HG03280 (cell line): ENCODE results near the gene SCN10A.

ENCODE experiments used
- ATAC-seq: cut with Tn5 transposase; IDR thresholded peaks from one replicate; pipeline ENCODE4 v1.9.1; 2021; ENCODE audit warnings: mild to moderate bottlenecking, moderate library complexity; ENCODE audit not compliant: unreplicated experiment

Gene SCN10A

DNA sequence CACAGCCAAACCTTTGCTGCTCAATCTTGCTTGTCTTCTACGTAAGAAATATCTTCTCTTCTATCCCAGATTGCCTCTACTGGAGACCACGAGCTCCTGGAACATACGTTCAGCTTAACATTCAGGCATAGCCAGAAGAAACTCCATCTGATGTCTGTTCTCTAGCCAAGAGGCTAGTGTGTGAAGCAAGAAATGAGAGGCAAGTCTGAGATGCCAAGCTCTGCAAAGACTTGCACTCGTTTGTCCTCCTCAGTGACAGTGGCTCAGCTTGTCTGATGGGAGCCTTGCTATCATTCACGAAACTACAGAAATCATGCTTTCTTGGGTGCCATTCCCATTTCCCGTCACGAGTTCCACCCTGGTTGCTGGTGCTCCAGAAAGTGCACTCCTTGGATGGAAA lies at the start of gene SCN10A:
Gene SCN10A (minus strand): TSS at position 192 of the 400 bp plus-strand sequence. CDS start 22,207 bp downstream, outside the sequence.
- ATAC-seq: no peak

DNA sequence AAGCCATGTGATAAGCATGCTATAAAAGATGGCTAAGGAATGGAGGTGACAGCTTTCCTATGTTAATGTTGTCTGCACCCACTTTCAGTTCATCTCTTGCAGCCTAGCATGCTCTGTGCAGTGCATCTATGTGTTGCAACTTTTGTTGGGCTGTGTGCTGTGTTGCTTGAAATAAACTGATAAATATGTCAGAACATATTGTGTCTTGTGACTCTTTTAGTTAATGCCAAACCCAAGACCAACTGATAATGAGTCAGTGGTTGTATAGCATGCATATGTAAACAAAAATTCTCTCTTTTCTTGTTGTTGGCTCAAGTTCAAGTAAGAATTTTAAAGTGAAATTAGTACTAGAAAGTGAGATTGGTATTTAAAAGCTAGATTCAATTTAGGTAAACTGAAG lies 37.0 kb upstream of the SCN10A start:
- no peak for ATAC-seq

DNA sequence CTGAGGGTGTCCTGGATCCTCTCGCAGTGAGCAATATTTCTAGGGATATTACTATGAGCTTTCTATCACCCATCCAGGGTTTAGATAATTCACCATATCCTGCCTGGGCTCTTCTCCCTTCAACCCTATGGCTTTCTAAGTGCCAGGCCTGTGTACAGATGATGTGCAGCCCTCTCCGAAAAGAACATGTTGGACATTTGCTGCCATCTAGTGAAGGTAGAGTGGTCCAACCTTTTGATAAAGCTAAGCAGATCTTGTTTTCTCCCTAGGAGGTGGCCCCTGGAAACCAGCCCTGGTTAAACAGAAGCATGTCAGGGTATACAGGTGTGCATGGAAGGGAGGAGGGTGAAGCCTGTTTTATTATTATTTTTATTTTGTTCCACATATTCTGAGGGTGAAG lies 27.9 kb upstream of the SCN10A start:
- no peak for ATAC-seq

DNA sequence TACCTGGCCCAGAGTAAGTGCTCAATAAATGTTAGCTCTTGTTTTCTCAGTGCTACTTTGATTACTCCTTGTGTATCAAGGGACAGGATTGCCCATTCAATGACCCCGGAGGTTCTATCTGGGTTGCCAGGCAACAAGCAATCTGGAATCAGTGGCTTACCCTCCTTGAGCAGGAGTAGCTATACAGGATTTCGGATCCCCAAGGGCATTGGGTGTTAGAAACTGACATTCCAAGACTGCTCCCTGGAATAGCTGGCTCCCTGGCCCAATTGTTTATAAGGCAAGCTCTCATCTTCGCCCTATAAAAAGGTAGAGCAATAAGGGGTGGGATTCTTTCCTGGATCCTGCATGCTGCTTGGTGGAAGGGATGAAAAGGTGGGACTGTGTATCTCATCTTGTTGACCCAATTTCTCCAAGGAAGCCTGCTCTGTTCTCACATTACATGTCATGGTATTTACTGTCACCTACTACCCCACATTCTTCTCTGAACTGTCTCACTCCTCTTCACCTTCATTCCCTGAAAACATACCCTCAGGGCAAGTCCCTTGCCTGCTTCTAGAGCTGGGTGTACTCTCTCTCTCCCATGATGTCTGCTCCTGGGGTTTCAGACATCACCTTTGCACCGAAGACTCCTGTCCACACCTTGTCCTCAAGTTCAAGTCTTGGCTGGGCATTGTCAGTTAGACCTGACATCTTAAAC lies 26.4 kb upstream of the SCN10A start:
- no peak for ATAC-seq

DNA sequence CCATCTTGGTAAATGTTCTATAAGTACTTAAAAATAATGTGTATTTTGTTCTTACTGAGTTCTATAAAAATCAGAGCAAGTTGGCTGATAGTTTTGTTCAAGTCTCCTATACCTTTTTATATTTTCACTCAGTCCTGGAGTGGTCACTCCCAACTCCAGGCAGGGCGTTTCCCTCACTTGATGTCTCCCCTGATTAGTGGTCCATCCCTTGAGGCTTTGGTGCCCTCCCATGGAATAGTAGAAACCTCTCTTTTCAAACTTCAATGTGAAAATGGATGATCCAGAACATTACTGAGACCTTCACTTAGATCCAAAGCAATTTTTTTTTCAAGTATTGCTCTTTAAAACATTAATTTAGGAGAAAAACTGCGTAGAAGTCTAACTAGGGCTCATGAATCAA lies 25.0 kb upstream of the SCN10A start:
- no peak for ATAC-seq

DNA sequence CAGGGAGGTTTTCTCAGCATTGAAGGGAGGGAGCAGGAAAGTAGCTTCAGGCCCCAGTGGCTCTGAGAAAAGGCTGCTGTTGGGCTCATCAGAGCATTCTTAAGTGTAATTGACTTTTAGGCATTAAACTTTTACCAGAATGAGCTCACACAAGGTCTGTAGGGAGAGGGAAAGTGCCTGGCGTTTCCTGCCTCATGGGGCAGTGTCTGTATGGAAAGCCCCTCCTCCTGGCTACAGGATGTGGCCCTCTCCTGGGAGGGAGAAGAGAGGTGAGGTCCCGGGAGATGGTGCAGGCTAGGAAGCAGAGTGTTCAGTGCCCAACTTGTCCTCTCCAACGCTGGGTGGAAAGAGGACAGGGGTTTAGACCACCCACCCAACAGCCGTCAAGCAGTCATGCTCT lies 21.3 kb upstream of the SCN10A start:
- ATAC-seq: no peak

DNA sequence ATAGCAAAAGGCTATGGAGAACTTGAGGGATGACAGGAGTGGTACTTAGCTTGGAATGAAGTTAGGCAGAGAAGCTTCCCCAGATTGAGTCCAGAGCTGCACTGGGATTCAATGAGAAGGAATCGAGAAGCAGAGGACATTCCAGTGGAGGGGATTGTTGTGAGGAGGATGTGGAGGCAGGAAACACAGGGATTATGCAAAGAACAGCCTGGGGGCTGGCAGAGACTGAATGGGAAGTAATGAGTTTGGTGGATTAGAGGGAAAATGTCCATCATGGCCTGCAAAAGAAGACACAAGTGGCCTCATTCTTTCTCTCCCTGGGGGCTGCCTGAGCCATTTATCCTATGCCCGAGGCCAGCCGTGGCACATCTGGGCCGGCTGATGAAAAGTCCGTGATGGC lies 20.5 kb upstream of the SCN10A start:
- no peak for ATAC-seq

DNA sequence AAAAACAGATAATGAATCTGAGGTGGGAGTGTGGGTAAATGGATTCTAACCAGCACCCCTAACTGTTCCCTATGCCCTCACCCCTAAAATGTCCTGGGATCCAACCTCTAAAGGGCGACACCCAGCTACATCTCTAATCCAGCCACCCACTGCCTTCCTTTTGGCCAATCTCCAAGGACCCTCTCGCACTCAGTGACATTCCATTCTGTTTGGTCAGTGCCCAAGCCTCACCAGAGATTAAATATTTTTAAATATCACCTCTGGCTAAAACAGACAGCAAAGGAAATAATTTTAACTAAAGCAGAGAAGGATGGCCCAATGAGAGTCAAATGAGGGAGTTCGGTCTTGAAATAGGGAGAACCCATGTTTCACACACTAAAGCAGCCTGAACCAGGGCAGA lies 19.9 kb upstream of the SCN10A start:
- ATAC-seq: no peak

DNA sequence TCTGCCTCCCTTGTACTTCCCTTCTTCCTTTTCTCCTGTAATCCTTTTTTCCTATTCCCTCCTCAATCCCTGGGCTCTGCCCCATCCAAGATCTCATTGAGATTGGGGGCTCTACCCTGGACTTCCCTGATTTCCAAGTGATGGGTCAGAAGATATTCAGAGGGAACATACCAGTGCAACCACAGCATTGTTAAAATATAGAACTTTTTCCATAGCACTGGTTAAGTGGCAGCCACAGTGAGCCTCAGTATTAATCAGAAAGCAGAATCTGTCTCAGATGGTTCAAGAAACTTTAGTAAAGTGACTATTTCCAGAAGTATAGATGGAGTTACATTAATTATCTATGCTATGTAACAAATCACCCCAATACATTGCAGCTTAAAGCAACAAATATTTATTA lies 18.7 kb upstream of the SCN10A start:
- no peak for ATAC-seq

DNA sequence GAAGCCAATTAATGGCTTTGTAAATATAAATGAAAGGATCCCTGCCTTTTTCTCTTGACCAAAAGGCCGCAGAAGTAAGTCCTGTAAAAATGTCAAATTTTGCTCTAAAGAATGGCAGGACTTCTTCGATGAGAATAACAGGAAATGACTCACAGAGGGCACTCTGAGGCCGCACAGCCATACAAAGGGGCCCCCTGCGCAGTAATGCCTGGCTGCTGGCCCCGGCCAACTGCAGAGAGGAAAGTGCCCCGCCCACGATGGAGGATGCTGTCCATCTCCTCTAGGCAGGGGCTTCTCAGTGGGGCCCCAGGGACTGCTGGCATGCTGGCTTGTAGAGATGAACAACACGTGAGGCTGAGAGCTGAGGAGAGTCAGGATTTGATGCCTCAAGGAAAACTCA lies 18.1 kb upstream of the SCN10A start:
- ATAC-seq: no peak

DNA sequence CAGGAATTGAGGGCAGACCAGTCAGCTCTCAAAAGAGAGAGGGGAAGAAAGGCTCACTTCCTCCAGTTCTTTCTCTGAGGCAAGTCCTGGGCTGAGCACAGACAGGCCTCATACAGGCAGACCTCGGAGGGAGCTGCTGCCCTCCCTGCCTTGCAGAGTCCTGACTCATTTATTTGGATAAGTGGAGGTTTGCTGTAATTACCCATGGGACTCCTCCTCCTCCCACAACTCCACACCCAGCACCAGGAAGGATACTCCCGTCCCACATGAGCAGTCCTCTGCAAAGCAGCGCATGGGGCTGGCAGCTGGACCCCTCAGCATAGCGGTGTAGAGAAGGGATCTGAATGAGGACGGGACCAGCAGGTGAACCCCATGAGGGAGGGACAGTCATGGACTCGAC lies 13.4 kb upstream of the SCN10A start:
- ATAC-seq: no peak

DNA sequence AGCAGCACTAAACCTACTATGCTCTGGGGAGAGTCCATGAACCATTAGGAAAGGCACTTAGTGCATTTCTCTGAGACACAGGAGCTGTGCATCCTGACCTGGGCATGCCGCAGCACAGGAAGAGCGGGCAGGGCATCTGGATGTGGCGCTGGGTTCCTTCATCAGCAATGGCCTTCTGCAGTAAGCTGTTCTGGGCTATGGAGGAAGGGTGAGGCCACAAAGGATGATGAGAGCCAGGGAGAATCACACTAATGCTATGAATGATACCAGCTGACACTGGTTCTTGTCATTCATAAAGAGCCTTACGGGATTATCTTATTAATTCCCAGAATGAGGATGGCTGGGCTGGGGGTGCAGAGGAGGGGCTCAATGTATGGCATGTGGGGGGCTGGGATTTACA lies 12.7 kb upstream of the SCN10A start:
- ATAC-seq: no peak

DNA sequence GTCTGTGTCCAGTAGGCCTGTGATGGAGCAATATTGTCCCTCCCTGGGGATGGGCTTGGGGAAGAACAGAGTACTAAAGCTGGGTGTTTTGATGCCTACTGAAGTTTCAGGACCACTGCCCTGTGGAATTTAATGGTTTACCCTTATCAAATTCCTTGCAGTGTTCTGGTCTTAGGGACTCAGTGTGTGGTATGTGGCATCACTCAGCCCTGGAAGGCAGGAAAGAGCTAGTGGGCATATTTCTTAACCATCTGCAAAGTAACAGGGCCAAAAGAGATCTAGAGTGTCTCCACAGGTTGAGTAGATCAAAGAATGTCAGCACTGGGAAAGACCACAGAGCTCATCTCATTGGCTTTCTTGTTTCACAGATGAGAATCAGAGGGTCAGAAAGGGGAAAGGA lies 11.8 kb upstream of the SCN10A start:
- ATAC-seq: no peak

DNA sequence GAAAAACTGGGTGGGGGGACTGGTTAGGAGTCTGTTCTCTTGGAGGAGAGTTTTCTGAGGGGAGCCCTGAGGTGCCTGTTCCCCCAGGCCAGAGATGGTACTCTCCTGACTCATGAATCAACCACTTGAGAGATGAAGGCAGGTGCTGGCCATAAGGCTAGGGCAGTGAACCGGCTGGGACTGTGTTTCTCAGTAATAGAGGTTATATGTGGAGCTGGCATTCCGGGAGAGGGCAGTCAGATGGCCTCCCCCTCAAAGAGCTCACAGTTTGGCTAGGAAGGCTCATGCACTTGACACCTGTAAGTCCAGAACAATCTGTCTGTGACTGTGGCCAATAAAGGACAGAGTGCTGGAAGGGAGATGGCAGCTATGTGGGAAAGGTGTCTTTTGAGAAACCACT lies 10.0 kb upstream of the SCN10A start:
- ATAC-seq: no peak

DNA sequence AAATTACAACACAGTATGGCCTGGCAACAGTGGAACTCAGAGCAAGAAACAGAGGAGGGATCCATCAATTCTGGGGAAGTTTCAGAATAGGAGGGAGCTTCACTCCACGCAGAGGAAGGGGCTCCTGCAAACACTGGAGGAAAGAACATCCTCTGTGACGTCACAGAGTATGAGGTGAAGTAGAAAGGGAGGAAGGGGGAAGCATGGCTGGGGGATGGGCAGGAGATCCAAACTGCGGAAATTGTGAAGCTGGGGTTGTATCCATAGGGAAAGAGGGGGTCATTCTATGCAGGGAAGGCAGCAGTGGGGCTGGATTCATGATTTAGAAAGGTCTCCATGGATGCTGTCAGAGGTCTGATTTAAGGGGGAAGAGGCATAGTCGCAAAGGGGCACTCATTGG lies 8.3 kb upstream of the SCN10A start:
- no peak for ATAC-seq

DNA sequence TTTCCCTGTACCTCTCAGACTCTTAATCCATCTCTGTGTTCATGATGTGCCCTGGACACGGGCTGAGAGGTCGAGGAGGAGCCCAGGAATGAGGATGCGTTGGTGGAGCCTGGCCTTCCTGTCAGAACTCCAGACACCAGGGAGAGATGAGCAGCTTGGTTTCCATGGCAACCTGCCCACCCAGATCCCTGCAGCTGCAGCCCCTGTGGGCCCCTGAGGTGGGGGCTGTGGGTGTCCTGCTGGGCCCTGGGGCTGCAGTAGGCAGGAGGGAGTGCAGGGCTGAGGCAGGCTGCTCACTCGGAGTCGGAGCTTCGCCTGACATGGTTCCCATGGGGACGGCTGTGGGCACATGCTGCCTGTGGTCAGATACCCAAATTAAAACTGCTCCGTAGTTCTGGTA lies 7.7 kb upstream of the SCN10A start:
- ATAC-seq: no peak

DNA sequence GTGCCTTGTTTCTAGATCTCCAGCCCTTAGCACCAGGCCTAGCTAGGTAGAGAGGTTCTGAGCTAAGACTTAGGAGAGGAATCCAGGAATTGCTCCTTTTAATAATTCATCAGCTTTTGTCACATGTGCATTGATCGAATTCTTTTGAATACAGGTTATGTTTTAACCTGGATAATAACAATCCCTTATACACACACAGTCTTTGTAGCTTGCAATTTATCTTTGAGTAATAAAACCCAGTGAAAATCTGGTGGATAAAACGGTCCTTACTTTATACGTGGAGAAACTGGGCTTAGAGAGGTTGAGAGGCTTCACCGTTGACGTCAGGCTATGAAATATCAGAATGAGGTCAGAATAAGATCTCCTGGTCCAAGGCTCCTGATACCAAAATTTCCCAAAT lies 7.2 kb upstream of the SCN10A start:
- ATAC-seq: no peak

DNA sequence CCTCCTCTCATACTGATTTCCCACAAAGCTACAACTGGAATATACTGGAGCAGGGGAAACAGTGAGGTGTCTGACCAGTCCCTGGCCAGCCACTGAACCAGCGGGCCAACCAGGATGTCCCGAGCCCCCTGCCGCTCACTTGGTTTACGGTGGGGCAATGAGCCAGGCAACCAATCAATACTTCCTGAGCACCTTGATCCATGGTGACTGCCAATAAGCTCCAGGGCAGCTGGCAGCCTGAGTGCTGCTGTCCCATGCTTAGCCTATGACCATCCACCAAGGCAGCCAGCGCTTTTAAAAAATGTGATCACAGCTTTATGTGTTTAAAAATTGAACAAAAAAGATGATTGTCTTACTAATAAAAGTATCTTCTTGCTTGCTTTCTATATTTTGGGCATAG lies 4.2 kb downstream of the SCN10A start:
- ATAC-seq: no peak

DNA sequence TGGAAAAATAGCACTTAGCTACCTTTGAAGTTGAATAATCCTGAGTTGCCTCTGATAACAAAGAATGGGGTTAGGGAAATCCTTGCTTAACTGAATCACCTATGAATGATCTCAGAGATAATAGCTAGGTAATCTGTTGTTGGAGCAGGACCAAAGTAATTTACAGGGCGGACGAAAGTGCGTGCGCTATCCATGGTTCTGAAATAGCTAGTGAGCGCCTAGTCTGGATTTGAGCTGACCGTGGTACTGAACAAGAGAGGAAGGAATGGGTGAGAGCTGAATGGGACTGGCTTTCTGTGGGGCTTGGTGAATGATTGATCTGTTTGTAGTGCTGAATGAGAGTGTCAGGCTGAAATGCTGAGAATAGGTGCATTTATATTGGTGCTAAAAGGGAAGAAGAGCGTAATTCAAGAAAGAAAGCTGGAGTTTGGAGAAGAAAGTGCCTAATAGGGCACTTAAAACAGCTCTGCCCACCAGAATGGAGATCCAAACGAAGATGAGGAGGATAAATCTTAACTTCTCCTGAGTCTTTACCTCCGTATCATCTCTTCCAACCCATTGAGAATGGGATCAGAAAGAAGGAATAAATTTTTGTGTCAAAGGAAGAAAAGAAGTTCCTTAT lies 10.1 kb downstream of the SCN10A start:
- ATAC-seq: no peak

DNA sequence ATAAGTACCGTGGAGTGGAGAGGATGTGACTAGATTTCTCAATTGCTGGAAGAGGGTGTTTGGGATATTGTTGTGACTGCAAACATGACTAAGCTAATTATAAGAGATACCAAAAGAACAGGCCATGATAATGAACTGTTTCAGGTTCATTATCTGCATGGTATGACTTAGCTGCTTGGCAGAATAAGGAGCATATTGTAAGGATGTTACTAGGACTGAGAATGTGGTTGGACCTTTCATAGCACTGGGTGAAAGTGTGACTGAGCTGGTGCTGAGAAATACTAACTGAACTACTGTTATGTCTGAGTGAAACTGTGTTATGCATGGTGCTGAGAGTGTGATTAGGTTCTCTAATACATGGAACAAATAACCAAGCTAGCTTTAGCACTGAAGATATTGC lies 11.0 kb downstream of the SCN10A start:
- no peak for ATAC-seq

DNA sequence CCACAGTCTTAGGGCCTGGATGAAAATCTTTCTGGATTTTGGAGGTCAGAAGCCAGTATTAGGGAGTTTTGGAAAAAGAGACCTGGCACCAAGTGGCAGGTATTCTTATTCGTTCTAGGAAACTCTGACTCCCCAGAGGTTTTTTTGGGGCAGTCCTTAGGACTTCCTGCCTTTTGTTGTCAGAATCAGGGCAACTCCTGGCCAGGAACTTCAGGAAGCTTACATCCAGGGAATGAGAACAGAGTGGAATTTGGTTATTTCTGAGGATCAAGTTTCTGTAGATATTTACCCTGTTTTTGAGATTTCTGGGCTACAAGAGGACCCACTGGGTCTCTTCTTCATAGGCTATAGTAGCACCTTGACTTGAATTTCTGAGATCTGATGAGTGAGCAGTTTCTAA lies 15.5 kb downstream of the SCN10A start:
- ATAC-seq: no peak

DNA sequence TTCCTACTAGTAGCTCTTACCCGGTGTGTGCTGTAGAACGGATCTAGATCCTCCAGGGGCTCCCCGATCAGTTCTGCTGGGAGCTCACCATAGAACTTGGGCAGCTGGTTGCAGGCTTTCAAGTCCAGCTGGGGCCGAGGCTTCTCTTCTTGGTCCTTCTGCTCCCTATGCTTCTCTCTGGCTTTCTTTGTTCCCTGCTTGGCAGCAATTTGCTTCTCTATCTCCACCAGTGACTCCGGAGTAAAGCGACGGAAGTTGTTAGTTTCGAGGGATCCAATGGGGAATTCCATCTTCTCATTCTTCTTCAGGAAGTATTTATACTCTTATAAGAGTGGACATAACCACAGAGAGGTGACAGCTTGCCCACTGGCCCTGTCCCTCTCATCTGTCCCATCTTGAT lies 22.3 kb downstream of the SCN10A start:
- ATAC-seq: no peak

DNA sequence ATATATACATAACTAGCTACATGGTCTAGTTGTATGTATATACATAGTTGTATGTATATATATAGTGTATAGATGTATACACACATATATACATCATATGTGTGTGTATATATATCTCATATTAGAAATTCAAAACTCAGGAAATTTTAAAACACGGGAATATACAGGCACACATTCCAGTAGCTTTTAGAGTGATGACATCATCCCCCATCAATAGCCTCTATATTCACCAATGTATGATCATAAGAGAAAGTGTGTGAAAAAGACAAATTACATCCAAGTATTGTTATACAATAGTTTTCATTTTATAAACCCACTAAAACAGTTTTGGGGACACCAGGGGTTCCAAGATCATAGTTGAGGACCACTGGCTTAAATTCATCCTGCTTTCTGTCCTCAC lies 23.0 kb downstream of the SCN10A start:
- no peak for ATAC-seq
